GM19397 (cell line): ENCODE measurements around the gene GAREM2.

Experiments
- ATAC-seq: cut with Tn5 transposase; IDR thresholded peaks from one replicate; pipeline ENCODE4 v1.9.1; 2021; ENCODE audit warnings: mild to moderate bottlenecking, moderate library complexity; ENCODE audit not compliant: unreplicated experiment

GAREM2 gene

GRCh38 chr2:26185954-26186770 lies 13.3 kb downstream of the GAREM2 start:
- ATAC-seq, result no peak

- no peak for ATAC-seq
Measured at GRCh38 chr2:26187114-26187513, 14.2 kb downstream of the GAREM2 start.

GRCh38 chr2:26187537-26188104 lies 14.7 kb downstream of the GAREM2 start:
- no peak for ATAC-seq

- ATAC-seq, result no peak
Measured at GRCh38 chr2:26189123-26189522, 16.2 kb downstream of the GAREM2 start.

GRCh38 chr2:26189751-26190150 lies 16.9 kb downstream of the GAREM2 start:
- no peak for ATAC-seq

- ATAC-seq, result no peak
Measured at GRCh38 chr2:26190369-26190768, 17.5 kb downstream of the GAREM2 start.

- no peak for ATAC-seq
Measured at GRCh38 chr2:26191316-26192159, 18.6 kb downstream of the GAREM2 start.

- ATAC-seq, result no peak
Measured at GRCh38 chr2:26193578-26194231, 20.8 kb downstream of the GAREM2 start.

GRCh38 chr2:26195040-26195984 lies 22.4 kb downstream of the GAREM2 start:
- ATAC-seq, result no peak

- ATAC-seq, result no peak
Measured at GRCh38 chr2:26196683-26197418, 24.0 kb downstream of the GAREM2 start.

GRCh38 chr2:26197516-26197915 lies 24.6 kb downstream of the GAREM2 start:
- ATAC-seq, result no peak

- no peak for ATAC-seq
Measured at GRCh38 chr2:26202981-26203490, 30.1 kb downstream of the GAREM2 start.

- no peak for ATAC-seq
Measured at GRCh38 chr2:26203906-26204305, 31.0 kb downstream of the GAREM2 start.

- ATAC-seq, result no peak
Measured at GRCh38 chr2:26212011-26212410, 39.1 kb downstream of the GAREM2 start.

- ATAC-seq, result no peak
Measured at GRCh38 chr2:26214759-26215158, 41.9 kb downstream of the GAREM2 start.

GRCh38 chr2:26215833-26216232 lies 42.9 kb downstream of the GAREM2 start:
- ATAC-seq, result no peak

GRCh38 chr2:26216587-26216986 lies 43.7 kb downstream of the GAREM2 start:
- no peak for ATAC-seq

- no peak for ATAC-seq
Measured at GRCh38 chr2:26217720-26218119, 44.8 kb downstream of the GAREM2 start.

GRCh38 chr2:26223018-26223417 lies 50.1 kb downstream of the GAREM2 start:
- no peak for ATAC-seq
